ENCODE data around the gene TMCC1.
A peak's percentile ranks its signal among the peaks of the same experiment; 100 is the strongest.
"Not testable (repeated sequence)": the region's sequence is repeated elsewhere in the genome, so short reads cannot be mapped to it uniquely, and the experiment has no call there.

TMCC1 gene

GRCh38 chr3:129893581-129894070, at the start of gene TMCC1:
Gene TMCC1 (minus strand): TSS chr3:129893711.
- peak; percentile 91 for DNase-seq

GRCh38 chr3:129943020-129943419, 49.5 kb upstream of the TMCC1 start:
- no peak for DNase-seq

GRCh38 chr3:129942296-129942695, 48.8 kb upstream of the TMCC1 start:
- peak; percentile 35 for DNase-seq

GRCh38 chr3:129940086-129940485, 46.6 kb upstream of the TMCC1 start:
- no peak for DNase-seq

- DNase-seq = no peak
These were observed 44.8 kb upstream of the TMCC1 start for GRCh38 chr3:129938140-129938930.

GRCh38 chr3:129937717-129938116, 44.2 kb upstream of the TMCC1 start:
- no peak for DNase-seq

GRCh38 chr3:129936757-129937156, 43.2 kb upstream of the TMCC1 start:
- peak; percentile 64 for DNase-seq

- DNase-seq = peak; percentile 35
These were observed 41.0 kb upstream of the TMCC1 start for GRCh38 chr3:129934234-129935123.

GRCh38 chr3:129933471-129933870, 40.0 kb upstream of the TMCC1 start:
- DNase-seq = no peak

GRCh38 chr3:129929383-129929782, 35.9 kb upstream of the TMCC1 start:
- DNase-seq = no peak

- no peak for DNase-seq
These were observed 33.6 kb upstream of the TMCC1 start for GRCh38 chr3:129927072-129927471.

GRCh38 chr3:129919806-129920205, 26.3 kb upstream of the TMCC1 start:
- no peak for DNase-seq

- DNase-seq = no peak
These were observed 25.8 kb upstream of the TMCC1 start for GRCh38 chr3:129919357-129919756.

GRCh38 chr3:129918461-129918860, 24.9 kb upstream of the TMCC1 start:
- no peak for DNase-seq

GRCh38 chr3:129917423-129918007, 24.0 kb upstream of the TMCC1 start:
- DNase-seq = no peak

GRCh38 chr3:129913618-129914017, 20.1 kb upstream of the TMCC1 start:
- DNase-seq = no peak

- no peak for DNase-seq
These were observed 17.9 kb upstream of the TMCC1 start for GRCh38 chr3:129911261-129911861.

GRCh38 chr3:129909235-129909634, 15.7 kb upstream of the TMCC1 start:
- DNase-seq = not testable (repeated sequence)

- DNase-seq = no peak
These were observed 14.9 kb upstream of the TMCC1 start for GRCh38 chr3:129908417-129908816.

- DNase-seq = not testable (repeated sequence)
These were observed 7.8 kb upstream of the TMCC1 start for GRCh38 chr3:129901272-129901671.

- no peak for DNase-seq
These were observed 3.5 kb upstream of the TMCC1 start for GRCh38 chr3:129897026-129897425.

GRCh38 chr3:129892857-129893580, 492 bp downstream of the TMCC1 start:
- DNase-seq = peak; percentile 33

Measured in CD4-positive, alpha-beta T cell treated with Interleukin-10 for 1 hour (primary cell).